GM19463 (cell line): ENCODE data around the gene LTB.
"Not testable (repeated sequence)": the region's sequence is repeated elsewhere in the genome, so short reads cannot be mapped to it uniquely, and the experiment has no call there.

ENCODE experiments used
- ATAC-seq: cut with Tn5 transposase; IDR thresholded peaks from one replicate; pipeline ENCODE4 v1.9.1; 2021; ENCODE audit warnings: mild to moderate bottlenecking, moderate library complexity; ENCODE audit not compliant: unreplicated experiment

The LTB gene

GRCh38 chr6:31609519-31610406 is 27.5 kb upstream of the LTB start:
- no peak for ATAC-seq

GRCh38 chr6:31607317-31607716 is 25.1 kb upstream of the LTB start:
- no peak for ATAC-seq

GRCh38 chr6:31597006-31597405 is 14.8 kb upstream of the LTB start:
- no peak for ATAC-seq

- no peak for ATAC-seq
Measured at GRCh38 chr6:31592396-31592771, 10.2 kb upstream of the LTB start.

- not testable (repeated sequence) for ATAC-seq
Measured at GRCh38 chr6:31590691-31591090, 8.5 kb upstream of the LTB start.

GRCh38 chr6:31588871-31589650 is 6.8 kb upstream of the LTB start:
- ATAC-seq = no peak

- no peak for ATAC-seq
Measured at GRCh38 chr6:31587791-31588777, 5.9 kb upstream of the LTB start.

GRCh38 chr6:31586599-31587281 is 4.5 kb upstream of the LTB start:
- no peak for ATAC-seq

- ATAC-seq = no peak
Measured at GRCh38 chr6:31586008-31586407, 3.8 kb upstream of the LTB start, which contains the start of gene LST1. Gene LST1 (plus strand): TSS chr6:31586277. CDS start chr6:31587300, 1,023 bp downstream.

GRCh38 chr6:31585491-31585890 is 3.3 kb upstream of the LTB start:
- no peak for ATAC-seq

- no peak for ATAC-seq
Measured at GRCh38 chr6:31581434-31582229, 592 bp downstream of the LTB start.

- no peak for ATAC-seq
Measured at GRCh38 chr6:31580807-31581433, 1.3 kb downstream of the LTB start.

- ATAC-seq = no peak
Measured at GRCh38 chr6:31580438-31580740, 1.8 kb downstream of the LTB start.

GRCh38 chr6:31579546-31580437 is 2.4 kb downstream of the LTB start:
- ATAC-seq = no peak

- ATAC-seq = no peak
Measured at GRCh38 chr6:31579119-31579505, 3.1 kb downstream of the LTB start.

- ATAC-seq = no peak
Measured at GRCh38 chr6:31578184-31579118, 3.8 kb downstream of the LTB start.

- no peak for ATAC-seq
Measured at GRCh38 chr6:31577579-31577966, 4.7 kb downstream of the LTB start.
